HL-60 (cell line): Measurements from ENCODE around the gene IBSP.

ENCODE experiments used
- GABPA ChIP-seq: IDR thresholded peaks from 2 replicates; pipeline ENCODE4 v1.6.1; 2012; ENCODE audit warnings: low read depth
- POLR2AphosphoS5 ChIP-seq: IDR thresholded peaks from 2 replicates; pipeline ENCODE4 v1.6.1; 2012; ENCODE audit warnings: low read depth
- SPI1 ChIP-seq: IDR thresholded peaks from 2 replicates; pipeline ENCODE4 v1.6.1; 2012; ENCODE audit warnings: low read depth, mild to moderate bottlenecking, borderline replicate concordance
- TF ChIP-seq, protein P1 (sequence below): IDR thresholded peaks from one replicate; pipeline ENCODE4 v1.5.1; 2011; ENCODE audit warnings: low read length, control low read depth, inconsistent platforms; ENCODE audit not compliant: insufficient read depth
- TF ChIP-seq, protein P2 (sequence below): IDR thresholded peaks from 2 replicates; pipeline ENCODE4 v1.6.1; 2012; ENCODE audit warnings: low read depth; ENCODE audit not compliant: insufficient replicate concordance

GRCh38 chr4:87856816-87857215 lies 57.5 kb downstream of the IBSP start:
- TF ChIP-seq, protein P1, sequence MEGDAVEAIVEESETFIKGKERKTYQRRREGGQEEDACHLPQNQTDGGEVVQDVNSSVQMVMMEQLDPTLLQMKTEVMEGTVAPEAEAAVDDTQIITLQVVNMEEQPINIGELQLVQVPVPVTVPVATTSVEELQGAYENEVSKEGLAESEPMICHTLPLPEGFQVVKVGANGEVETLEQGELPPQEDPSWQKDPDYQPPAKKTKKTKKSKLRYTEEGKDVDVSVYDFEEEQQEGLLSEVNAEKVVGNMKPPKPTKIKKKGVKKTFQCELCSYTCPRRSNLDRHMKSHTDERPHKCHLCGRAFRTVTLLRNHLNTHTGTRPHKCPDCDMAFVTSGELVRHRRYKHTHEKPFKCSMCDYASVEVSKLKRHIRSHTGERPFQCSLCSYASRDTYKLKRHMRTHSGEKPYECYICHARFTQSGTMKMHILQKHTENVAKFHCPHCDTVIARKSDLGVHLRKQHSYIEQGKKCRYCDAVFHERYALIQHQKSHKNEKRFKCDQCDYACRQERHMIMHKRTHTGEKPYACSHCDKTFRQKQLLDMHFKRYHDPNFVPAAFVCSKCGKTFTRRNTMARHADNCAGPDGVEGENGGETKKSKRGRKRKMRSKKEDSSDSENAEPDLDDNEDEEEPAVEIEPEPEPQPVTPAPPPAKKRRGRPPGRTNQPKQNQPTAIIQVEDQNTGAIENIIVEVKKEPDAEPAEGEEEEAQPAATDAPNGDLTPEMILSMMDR: no peak
- TF ChIP-seq, protein P2, sequence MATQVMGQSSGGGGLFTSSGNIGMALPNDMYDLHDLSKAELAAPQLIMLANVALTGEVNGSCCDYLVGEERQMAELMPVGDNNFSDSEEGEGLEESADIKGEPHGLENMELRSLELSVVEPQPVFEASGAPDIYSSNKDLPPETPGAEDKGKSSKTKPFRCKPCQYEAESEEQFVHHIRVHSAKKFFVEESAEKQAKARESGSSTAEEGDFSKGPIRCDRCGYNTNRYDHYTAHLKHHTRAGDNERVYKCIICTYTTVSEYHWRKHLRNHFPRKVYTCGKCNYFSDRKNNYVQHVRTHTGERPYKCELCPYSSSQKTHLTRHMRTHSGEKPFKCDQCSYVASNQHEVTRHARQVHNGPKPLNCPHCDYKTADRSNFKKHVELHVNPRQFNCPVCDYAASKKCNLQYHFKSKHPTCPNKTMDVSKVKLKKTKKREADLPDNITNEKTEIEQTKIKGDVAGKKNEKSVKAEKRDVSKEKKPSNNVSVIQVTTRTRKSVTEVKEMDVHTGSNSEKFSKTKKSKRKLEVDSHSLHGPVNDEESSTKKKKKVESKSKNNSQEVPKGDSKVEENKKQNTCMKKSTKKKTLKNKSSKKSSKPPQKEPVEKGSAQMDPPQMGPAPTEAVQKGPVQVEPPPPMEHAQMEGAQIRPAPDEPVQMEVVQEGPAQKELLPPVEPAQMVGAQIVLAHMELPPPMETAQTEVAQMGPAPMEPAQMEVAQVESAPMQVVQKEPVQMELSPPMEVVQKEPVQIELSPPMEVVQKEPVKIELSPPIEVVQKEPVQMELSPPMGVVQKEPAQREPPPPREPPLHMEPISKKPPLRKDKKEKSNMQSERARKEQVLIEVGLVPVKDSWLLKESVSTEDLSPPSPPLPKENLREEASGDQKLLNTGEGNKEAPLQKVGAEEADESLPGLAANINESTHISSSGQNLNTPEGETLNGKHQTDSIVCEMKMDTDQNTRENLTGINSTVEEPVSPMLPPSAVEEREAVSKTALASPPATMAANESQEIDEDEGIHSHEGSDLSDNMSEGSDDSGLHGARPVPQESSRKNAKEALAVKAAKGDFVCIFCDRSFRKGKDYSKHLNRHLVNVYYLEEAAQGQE: no peak
- TF ChIP-seq GABPA (no peak), POLR2AphosphoS5 (no peak), SPI1 (no peak)
